BLaER1 (cell line): Measurements from ENCODE around the gene HTR2C.

Experiments
- H3K27ac ChIP-seq: shearing (Covaris generic); formaldehyde crosslinking; 2 replicates; pipeline ENCODE4 v1.8.1; 2022
- H3K27me3 ChIP-seq: shearing (Covaris generic); formaldehyde crosslinking; 2 replicates; pipeline ENCODE4 v1.8.1; 2022
- H3K36me3 ChIP-seq: shearing (Covaris generic); formaldehyde crosslinking; 2 replicates; pipeline ENCODE4 v1.8.1; 2022
- H3K4me1 ChIP-seq: shearing (Covaris generic); formaldehyde crosslinking; 2 replicates; pipeline ENCODE4 v1.8.1; 2022
- H3K4me2 ChIP-seq: shearing (Covaris generic); formaldehyde crosslinking; 2 replicates; pipeline ENCODE4 v1.8.1; 2022
- H3K4me3 ChIP-seq: shearing (Covaris generic); formaldehyde crosslinking; 2 replicates; pipeline ENCODE4 v1.8.1; 2022
- H3K9ac ChIP-seq: shearing (Covaris generic); formaldehyde crosslinking; 2 replicates; pipeline ENCODE4 v1.8.1; 2022
- H3K9me3 ChIP-seq: shearing (Covaris generic); formaldehyde crosslinking; 2 replicates; pipeline ENCODE4 v1.8.1; 2022
- H4K20me1 ChIP-seq: shearing (Covaris generic); formaldehyde crosslinking; 2 replicates; pipeline ENCODE4 v1.8.1; 2022
- Cebpa-rat ChIP-seq: shearing (Covaris generic); IDR thresholded peaks from 2 replicates; pipeline ENCODE4 v1.8.1; 2022

Gene HTR2C

DNA sequence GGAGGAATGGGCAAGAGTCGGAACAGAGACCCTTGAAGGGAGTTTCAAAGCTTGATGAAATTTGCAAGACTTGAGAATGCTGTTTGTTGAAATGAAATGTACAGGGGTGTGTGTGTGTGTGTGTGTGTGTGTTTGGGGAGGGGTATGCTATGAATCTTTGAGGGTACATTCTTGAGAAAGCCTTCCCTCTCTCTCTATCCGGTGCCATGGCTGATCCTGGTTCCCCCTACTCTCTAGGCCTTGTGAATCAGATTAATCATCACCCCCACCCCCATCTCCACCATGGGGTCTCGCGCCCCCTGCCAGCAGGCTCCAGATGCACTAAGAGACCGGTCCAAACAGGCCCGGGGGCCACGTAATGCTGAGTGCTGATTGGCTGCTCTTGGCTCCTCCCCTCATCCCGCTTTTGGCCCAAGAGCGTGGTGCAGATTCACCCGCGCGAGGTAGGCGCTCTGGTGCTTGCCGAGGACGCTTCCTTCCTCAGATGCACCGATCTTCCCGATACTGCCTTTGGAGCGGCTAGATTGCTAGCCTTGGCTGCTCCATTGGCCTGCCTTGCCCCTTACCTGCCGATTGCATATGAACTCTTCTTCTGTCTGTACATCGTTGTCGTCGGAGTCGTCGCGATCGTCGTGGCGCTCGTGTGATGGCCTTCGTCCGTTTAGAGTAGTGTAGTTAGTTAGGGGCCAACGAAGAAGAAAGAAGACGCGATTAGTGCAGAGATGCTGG is at the start of gene HTR2C:
Gene HTR2C (plus strand): TSS at position 441 of the 729 bp plus-strand sequence. CDS start 142,851 bp downstream, outside the sequence.
- H3K4me3 ChIP-seq, result no peak within 1 kb of the TSS

DNA sequence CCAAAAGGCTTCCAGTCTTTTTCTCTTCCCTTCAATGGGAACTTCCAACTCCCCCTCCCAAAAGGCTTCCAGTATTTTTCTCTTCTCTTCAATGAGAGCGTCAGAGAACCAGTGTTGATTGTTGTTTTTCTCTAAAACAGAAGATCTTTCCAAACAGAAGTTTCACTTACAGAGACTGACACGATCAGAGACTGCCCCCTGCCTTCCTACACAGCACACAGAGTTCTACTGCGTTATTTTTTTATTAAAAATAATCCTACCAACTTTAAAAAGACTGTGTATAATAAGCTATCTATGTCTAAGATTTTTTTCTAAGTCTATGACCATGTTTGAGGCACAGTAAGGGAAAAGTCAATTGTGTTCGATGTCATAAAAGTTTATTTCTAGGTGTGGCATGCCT is 3.5 kb upstream of the HTR2C start:
- H3K9me3 ChIP-seq, result peaks cover 30% of the 10 kb centered on the region
- H3K27me3 ChIP-seq, result peaks cover 81% of the 10 kb centered on the region
- H3K4me2 ChIP-seq, result no peak overlapping the region
- H3K27ac ChIP-seq, result no peak overlapping the region
- H4K20me1 ChIP-seq, result no peaks in the 10 kb centered on the region
- no peak overlapping the region for H3K9ac ChIP-seq
- no peaks in the 10 kb centered on the region for H3K4me1 ChIP-seq
- H3K36me3 ChIP-seq, result no peaks in the 10 kb centered on the region
- no peak for TF ChIP-seq Cebpa-rat
- no peak overlapping the region for H3K4me3 ChIP-seq

More for the DNA sequence above, at the start of gene HTR2C:
- Histone ChIP-seq H4K20me1 (no peaks in the 10 kb centered on the region), H3K9me3 (peaks cover 30% of the 10 kb centered on the region), H3K36me3 (no peaks in the 10 kb centered on the region), H3K4me2 (no peak within 1 kb of the TSS), H3K9ac (no peak within 1 kb of the TSS), H3K27me3 (peaks cover 84% of the 10 kb centered on the region), H3K27ac (no peak within 1 kb of the TSS), H3K4me1 (no peaks in the 10 kb centered on the region)
- TF ChIP-seq Cebpa-rat, result no peak

DNA sequence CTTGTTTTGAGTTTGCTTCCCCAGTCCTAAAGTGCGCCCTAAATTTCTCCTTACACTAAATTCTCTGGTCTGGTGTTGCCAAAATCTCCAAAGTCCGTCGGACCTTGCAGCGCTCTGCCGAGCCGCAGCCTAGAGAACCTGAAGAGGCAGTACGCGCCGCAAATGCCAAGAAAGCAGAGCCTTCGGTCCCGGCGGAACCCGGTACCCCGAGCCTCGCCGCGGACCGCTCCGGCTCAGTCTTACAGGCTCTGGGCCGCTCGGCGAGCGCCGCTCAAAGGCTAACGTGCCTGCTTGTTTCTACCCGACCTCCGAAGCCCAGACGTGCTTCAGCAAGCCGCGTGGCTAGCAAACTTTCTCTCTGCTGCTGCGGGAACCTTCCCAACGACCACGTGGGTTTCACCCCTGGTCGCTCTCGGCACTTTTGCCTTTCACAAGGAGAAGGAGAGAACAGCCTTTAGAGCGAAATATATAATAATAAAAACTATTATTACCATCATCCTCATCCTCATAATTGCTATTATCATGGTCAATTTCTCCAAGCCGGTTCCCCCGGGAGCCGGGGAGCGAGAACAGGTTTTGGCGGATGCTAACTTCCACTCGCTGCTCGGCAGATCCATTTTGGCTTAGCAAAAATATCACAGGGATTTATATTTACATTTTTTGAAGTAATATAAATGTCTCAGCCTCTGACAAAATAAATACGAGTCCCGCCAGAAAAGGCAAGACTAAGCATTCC is 2.2 kb upstream of the HTR2C start:
- peaks cover 90% of the 10 kb centered on the region for H3K27me3 ChIP-seq
- peaks cover 30% of the 10 kb centered on the region for H3K9me3 ChIP-seq

DNA sequence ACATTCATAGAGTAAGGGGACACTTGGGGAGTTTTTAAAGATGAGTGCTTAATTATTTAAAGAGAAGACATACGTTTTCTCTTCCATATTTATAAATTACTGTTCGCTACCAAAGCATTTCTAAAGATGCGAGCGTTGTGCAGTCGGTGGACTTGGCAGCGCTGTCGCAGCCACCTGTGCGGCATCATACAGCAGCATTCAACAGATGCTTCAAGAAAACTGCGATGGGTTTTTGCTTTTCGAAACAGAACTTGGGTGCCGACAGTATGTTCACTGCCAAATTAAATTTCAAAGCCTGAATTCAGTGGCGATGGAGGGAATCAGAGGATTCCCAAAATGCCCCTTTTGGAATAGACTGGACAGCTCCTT is 1.6 kb upstream of the HTR2C start:
- no peak overlapping the region for H3K4me3 ChIP-seq

More for the DNA sequence above, 2.2 kb upstream of the HTR2C start:
- Histone ChIP-seq H3K4me1 (no peaks in the 10 kb centered on the region), H3K27ac (no peak overlapping the region), H3K36me3 (no peaks in the 10 kb centered on the region), H3K4me2 (no peak overlapping the region), H3K4me3 (no peak overlapping the region), H3K9ac (no peak overlapping the region), H4K20me1 (no peaks in the 10 kb centered on the region)
- TF ChIP-seq Cebpa-rat, result no peak

DNA sequence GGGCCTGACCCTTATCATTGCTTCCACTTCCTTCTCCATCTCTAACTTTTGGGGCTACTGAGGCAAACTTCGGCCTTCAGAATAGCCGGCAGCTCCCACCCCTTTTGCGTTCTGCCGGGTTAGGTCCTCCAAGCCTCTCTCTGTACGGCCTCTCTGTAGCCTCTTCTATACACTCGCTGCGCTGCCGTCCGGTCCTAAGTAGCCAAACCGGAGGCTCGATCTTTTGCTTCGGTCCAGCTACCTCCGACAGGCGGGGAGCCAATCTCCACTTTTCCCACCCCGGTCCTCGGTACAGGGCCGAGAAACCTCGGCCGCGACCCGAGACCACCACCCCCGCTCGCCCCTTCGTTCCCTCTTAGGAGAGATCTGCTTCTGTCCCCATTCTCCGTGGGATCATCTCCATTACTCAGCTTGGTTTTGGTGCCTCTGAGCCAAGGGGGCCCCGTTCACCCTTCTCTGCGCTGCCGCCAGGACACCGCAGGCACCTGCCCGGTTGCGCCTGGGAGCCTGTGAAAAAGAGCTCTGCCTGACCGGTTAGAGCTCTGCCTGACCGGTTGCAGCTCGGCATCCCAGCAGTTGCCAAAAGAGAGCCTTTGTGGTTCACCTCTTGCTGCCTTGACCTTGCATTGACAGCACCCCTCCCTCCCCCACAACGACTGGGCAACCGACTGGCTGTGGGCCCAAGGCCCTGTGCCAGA is 1.0 kb upstream of the HTR2C start:
- Histone ChIP-seq H3K27me3 (peaks cover 92% of the 10 kb centered on the region), H4K20me1 (no peaks in the 10 kb centered on the region), H3K9me3 (peaks cover 30% of the 10 kb centered on the region), H3K9ac (no peak overlapping the region), H3K4me1 (no peaks in the 10 kb centered on the region), H3K36me3 (no peaks in the 10 kb centered on the region), H3K4me3 (no peak overlapping the region), H3K27ac (no peak overlapping the region), H3K4me2 (no peak overlapping the region)
- TF ChIP-seq Cebpa-rat, result no peak

More for the DNA sequence above, 1.6 kb upstream of the HTR2C start:
- H3K27ac ChIP-seq, result no peak overlapping the region
- H3K4me2 ChIP-seq, result no peak overlapping the region
- TF ChIP-seq Cebpa-rat, result no peak
- no peaks in the 10 kb centered on the region for H4K20me1 ChIP-seq
- peaks cover 30% of the 10 kb centered on the region for H3K9me3 ChIP-seq
- no peaks in the 10 kb centered on the region for H3K36me3 ChIP-seq
- H3K9ac ChIP-seq, result no peak overlapping the region
- H3K27me3 ChIP-seq, result peaks cover 93% of the 10 kb centered on the region
- H3K4me1 ChIP-seq, result no peaks in the 10 kb centered on the region

DNA sequence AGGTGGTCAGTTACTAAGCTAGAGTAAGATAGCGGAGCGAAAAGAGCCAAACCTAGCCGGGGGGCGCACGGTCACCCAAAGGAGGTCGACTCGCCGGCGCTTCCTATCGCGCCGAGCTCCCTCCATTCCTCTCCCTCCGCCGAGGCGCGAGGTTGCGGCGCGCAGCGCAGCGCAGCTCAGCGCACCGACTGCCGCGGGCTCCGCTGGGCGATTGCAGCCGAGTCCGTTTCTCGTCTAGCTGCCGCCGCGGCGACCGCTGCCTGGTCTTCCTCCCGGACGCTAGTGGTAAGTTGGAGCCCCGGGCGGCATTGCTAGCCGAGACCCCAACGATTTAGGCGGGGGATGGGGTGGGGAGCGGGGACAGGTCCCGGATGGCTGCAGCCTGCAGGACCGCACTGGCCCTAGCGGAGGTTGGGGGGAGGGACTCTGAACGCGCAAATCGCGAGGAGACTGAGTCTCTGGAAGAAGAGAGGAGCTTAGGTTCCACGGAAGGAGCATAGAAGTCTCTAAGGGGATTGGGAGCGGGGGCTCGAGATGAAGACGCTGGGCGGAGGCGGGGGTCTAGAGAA is 573 bp downstream of the HTR2C start:
- Histone ChIP-seq H3K4me1 (no peaks in the 10 kb centered on the region), H4K20me1 (no peaks in the 10 kb centered on the region), H3K36me3 (no peaks in the 10 kb centered on the region), H3K9me3 (peaks cover 30% of the 10 kb centered on the region), H3K4me2 (no peak overlapping the region), H3K27me3 (peaks cover 83% of the 10 kb centered on the region), H3K9ac (no peak overlapping the region), H3K27ac (no peak overlapping the region), H3K4me3 (no peak overlapping the region)
- no peak for TF ChIP-seq Cebpa-rat

- Histone ChIP-seq H3K4me1 (no peaks in the 10 kb centered on the region), H3K4me2 (no peak overlapping the region), H3K36me3 (no peaks in the 10 kb centered on the region), H3K27me3 (peaks cover 81% of the 10 kb centered on the region), H4K20me1 (no peaks in the 10 kb centered on the region), H3K4me3 (no peak overlapping the region), H3K27ac (no peak overlapping the region), H3K9ac (no peak overlapping the region), H3K9me3 (peaks cover 30% of the 10 kb centered on the region)
- TF ChIP-seq Cebpa-rat, result no peak
Measured at GRCh38 chrX:114584983-114585842, 1.3 kb downstream of the HTR2C start.

DNA sequence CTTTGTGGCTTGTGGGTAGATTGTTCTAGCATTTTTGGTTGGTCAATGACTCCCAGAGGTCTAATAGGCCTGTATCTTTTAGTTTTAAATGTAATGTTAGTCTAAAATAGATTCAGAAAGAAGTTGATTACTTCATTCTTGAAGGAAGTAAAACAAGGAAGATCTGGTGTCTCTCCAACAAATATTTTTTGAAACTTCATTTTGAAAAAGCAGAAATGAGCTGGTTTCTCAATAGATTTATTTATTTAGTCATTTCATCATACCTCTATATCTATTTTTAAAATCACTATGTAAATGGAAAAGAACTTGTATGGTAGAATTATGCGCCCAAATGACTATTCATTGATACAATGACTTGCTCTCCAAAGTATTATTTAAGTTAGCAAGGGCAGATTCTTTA is 7.2 kb downstream of the HTR2C start:
- H3K4me3 ChIP-seq, result no peak overlapping the region

GRCh38 chrX:114599305-114599704 is 15.4 kb downstream of the HTR2C start:
- H3K4me1 ChIP-seq, result no peaks in the 10 kb centered on the region
- H4K20me1 ChIP-seq, result no peaks in the 10 kb centered on the region
- no peaks in the 10 kb centered on the region for H3K9me3 ChIP-seq
- H3K27me3 ChIP-seq, result peaks cover 53% of the 10 kb centered on the region
- no peaks in the 10 kb centered on the region for H3K36me3 ChIP-seq
- TF ChIP-seq Cebpa-rat, result no peak
- H3K4me2 ChIP-seq, result no peak overlapping the region
- no peak overlapping the region for H3K27ac ChIP-seq
- no peak overlapping the region for H3K4me3 ChIP-seq
- H3K9ac ChIP-seq, result no peak overlapping the region

More for the DNA sequence above, 7.2 kb downstream of the HTR2C start:
- H4K20me1 ChIP-seq, result no peaks in the 10 kb centered on the region
- no peaks in the 10 kb centered on the region for H3K36me3 ChIP-seq
- peaks cover 65% of the 10 kb centered on the region for H3K27me3 ChIP-seq
- no peaks in the 10 kb centered on the region for H3K9me3 ChIP-seq
- H3K4me2 ChIP-seq, result no peak overlapping the region
- H3K9ac ChIP-seq, result no peak overlapping the region
- no peaks in the 10 kb centered on the region for H3K4me1 ChIP-seq
- TF ChIP-seq Cebpa-rat, result no peak
- H3K27ac ChIP-seq, result no peak overlapping the region
